Neural cell (in vitro differentiated cells): Measurements from ENCODE around the gene FOXJ1. TPM values are rescaled to one million over a fixed set of nuclear protein-coding genes. Genes with fewer than 3 reads are reported as not detected.

Experiments used
- H2AFZ ChIP-seq: fragments of 200-600, 300-800 bp; sonication (generic), shearing (Covaris generic); 2 replicates; pipeline ENCODE4 v1.6.0; 2014; ENCODE audit warnings: low read depth, mild to moderate bottlenecking, antibody characterized with exemption, low read length, moderate library complexity
- H3F3A ChIP-seq: fragments of 200-600 bp; shearing (Covaris generic); 2 replicates; pipeline ENCODE4 v1.6.1; 2016; ENCODE audit warnings: mild to moderate bottlenecking, moderate library complexity, mixed read lengths, antibody characterized with exemption, low read length; ENCODE audit not compliant: insufficient read depth, poor library complexity, severe bottlenecking
- H3K27ac ChIP-seq: fragments of 200-600, 300-800 bp; sonication (generic), shearing (Covaris generic); 2 replicates; pipeline ENCODE4 v1.5.1; 2014; ENCODE audit warnings: mild to moderate bottlenecking, low read length, moderate library complexity
- H3K27me3 ChIP-seq: fragments of 300-800, 200-600 bp; sonication (generic), shearing (Covaris generic); 2 replicates; pipeline ENCODE4 v1.6.0; 2014; ENCODE audit warnings: mild to moderate bottlenecking, low read depth, low read length, moderate library complexity; ENCODE audit not compliant: insufficient read depth
- H3K36me3 ChIP-seq: fragments of 300-800, 200-600 bp; sonication (generic), shearing (Covaris generic); 2 replicates; pipeline ENCODE4 v1.5.1; 2014; ENCODE audit warnings: mild to moderate bottlenecking, antibody characterized with exemption, low read length, moderate library complexity; ENCODE audit not compliant: insufficient read depth
- H3K4me2 ChIP-seq: fragments of 300-800, 200-600 bp; sonication (generic), shearing (Covaris generic); 2 replicates; pipeline ENCODE4 v1.6.0; 2014; ENCODE audit warnings: mild to moderate bottlenecking, low read length
- H3K4me3 ChIP-seq: fragments of 300-800, 200-600 bp; sonication (generic), shearing (Covaris generic); 2 replicates; pipeline ENCODE4 v1.5.1; 2014; ENCODE audit warnings: mild to moderate bottlenecking, low read length, moderate library complexity
- H3K79me2 ChIP-seq: fragments of 200-600 bp; shearing (Covaris generic); replicated peaks from 2 replicates; pipeline ENCODE4 v1.6.0; 2014; ENCODE audit warnings: mild to moderate bottlenecking, low read length, moderate library complexity; ENCODE audit not compliant: insufficient read depth
- H3K9ac ChIP-seq: fragments of 300-800, 200-600 bp; sonication (generic), shearing (Covaris generic); 2 replicates; pipeline ENCODE4 v1.6.1; 2016; ENCODE audit warnings: mild to moderate bottlenecking, low read length, mixed read lengths
- H3K9me2 ChIP-seq: fragments of 200-600 bp; shearing (Covaris generic); 2 replicates; pipeline ENCODE4 v1.6.1; 2016; ENCODE audit warnings: mild to moderate bottlenecking, low read length, mixed read lengths; ENCODE audit not compliant: insufficient read depth
- H3K9me3 ChIP-seq: fragments of 200-600, 300-800 bp; sonication (generic), shearing (Covaris generic); 2 replicates; pipeline ENCODE4 v1.6.1; 2016; ENCODE audit warnings: mild to moderate bottlenecking, mixed run types, low read length, moderate library complexity, mixed read lengths
- H4K20me1 ChIP-seq: fragments of 200-600 bp; shearing (Covaris generic); 2 replicates; pipeline ENCODE4 v1.6.1; 2016; ENCODE audit warnings: mild to moderate bottlenecking, mixed run types; ENCODE audit not compliant: insufficient read depth
- EP300 ChIP-seq: fragments of 450-650 bp; conservative IDR thresholded peaks from 2 replicates; pipeline ENCODE4 v1.6.1; 2014; ENCODE audit warnings: antibody characterized with exemption, mild to moderate bottlenecking, moderate library complexity; ENCODE audit not compliant: poor library complexity, severe bottlenecking
- EZH2 ChIP-seq: fragments of 200-600, 300-800 bp; shearing (Covaris generic), sonication (generic); IDR thresholded peaks from 2 replicates; pipeline ENCODE4 v1.6.1; 2014; ENCODE audit warnings: antibody characterized with exemption, low read length, borderline replicate concordance, mild to moderate bottlenecking; ENCODE audit not compliant: insufficient read depth, poor library complexity, severe bottlenecking
- MXI1 ChIP-seq: fragments of 450-650 bp; conservative IDR thresholded peaks from 2 replicates; pipeline ENCODE4 v1.6.1; 2014; ENCODE audit warnings: antibody characterized with exemption, mild to moderate bottlenecking; ENCODE audit not compliant: poor library complexity, severe bottlenecking
- POLR2AphosphoS5 ChIP-seq: IDR thresholded peaks from 2 replicates; pipeline ENCODE4 v1.6.1; 2012
- RAD21 ChIP-seq: fragments of 450-650 bp; conservative IDR thresholded peaks from 2 replicates; pipeline ENCODE4 v1.6.1; 2014; ENCODE audit warnings: antibody characterized with exemption, mild to moderate bottlenecking, moderate library complexity
- SMC3 ChIP-seq: fragments of 450-650 bp; conservative IDR thresholded peaks from 2 replicates; pipeline ENCODE4 v1.6.1; 2014; ENCODE audit warnings: antibody characterized with exemption, mild to moderate bottlenecking, moderate library complexity; ENCODE audit not compliant: poor library complexity
- TAF1 ChIP-seq: IDR thresholded peaks from 2 replicates; pipeline ENCODE4 v1.6.1; 2012; ENCODE audit warnings: low read depth
- polyA plus RNA-seq: library from polyadenylated mRNA; depleted of rRNA; stranded (reverse); fragments of >200 nt; gene quantifications from 2 replicates; pipeline ENCODE4 v1.2.3, GENCODE V29; 2014
- TF ChIP-seq, protein P1 (sequence below): IDR thresholded peaks from 2 replicates; pipeline ENCODE4 v1.6.1; 2012; ENCODE audit warnings: borderline replicate concordance
- TF ChIP-seq, protein P2 (sequence below): fragments of 450-650 bp; IDR thresholded peaks from 2 replicates; pipeline ENCODE4 v1.5.1; 2014; ENCODE audit warnings: antibody characterized with exemption, mild to moderate bottlenecking, moderate library complexity; ENCODE audit not compliant: poor library complexity, severe bottlenecking

Gene FOXJ1
- polyA plus RNA-seq, 1 donor from 2014 or later, result 0.56 TPM

DNA sequence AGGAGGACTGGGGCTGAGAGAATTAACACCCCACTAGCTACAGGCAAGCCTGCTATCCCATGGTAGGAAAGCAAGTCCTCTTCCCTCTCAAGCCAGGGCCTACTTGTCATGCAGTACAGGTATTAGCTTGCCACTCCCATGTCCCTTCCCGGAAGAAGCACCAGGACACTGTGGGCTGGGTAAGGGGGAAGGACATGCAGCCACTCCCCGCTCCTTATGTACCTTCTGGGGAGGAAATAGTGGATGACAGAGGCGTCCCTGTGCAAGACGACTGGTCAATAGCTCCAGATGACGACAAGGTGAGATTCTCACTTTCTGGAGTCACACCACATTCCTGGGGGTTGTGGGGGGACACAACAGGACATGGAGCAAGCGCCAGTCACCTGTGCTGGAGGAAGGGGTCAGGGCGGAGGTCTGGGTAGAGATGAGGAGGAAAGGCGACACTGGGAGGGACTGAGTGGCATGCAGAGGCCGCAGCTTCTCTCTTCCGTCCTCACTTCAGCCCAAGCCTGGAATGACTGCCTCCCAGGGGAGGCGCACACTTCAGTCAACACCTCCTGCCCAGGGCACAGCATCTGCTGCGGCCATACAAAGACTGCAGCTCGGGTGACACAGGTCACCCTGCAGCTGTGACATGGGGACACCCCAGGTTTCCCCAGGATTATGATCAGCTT is 15.1 kb upstream of the FOXJ1 start:
- Histone ChIP-seq H3K27me3 (no peaks in the 10 kb centered on the region), H3K36me3 (peaks cover under 1% of the 10 kb centered on the region), H3F3A (no peaks in the 10 kb centered on the region), H3K9me2 (no peaks in the 10 kb centered on the region), H3K9me3 (no peaks in the 10 kb centered on the region), H2AFZ (no peak overlapping the region), H3K4me2 (no peak overlapping the region), H3K27ac (no peak overlapping the region), H3K79me2 (no peaks in the 10 kb centered on the region), H3K4me3 (no peak overlapping the region), H4K20me1 (no peaks in the 10 kb centered on the region), H3K9ac (no peak overlapping the region)
- TF ChIP-seq SMC3 (no peak), RAD21 (no peak), EZH2 (no peak), POLR2AphosphoS5 (no peak), EP300 (no peak), TAF1 (no peak), MXI1 (no peak)
- TF ChIP-seq, protein P1, sequence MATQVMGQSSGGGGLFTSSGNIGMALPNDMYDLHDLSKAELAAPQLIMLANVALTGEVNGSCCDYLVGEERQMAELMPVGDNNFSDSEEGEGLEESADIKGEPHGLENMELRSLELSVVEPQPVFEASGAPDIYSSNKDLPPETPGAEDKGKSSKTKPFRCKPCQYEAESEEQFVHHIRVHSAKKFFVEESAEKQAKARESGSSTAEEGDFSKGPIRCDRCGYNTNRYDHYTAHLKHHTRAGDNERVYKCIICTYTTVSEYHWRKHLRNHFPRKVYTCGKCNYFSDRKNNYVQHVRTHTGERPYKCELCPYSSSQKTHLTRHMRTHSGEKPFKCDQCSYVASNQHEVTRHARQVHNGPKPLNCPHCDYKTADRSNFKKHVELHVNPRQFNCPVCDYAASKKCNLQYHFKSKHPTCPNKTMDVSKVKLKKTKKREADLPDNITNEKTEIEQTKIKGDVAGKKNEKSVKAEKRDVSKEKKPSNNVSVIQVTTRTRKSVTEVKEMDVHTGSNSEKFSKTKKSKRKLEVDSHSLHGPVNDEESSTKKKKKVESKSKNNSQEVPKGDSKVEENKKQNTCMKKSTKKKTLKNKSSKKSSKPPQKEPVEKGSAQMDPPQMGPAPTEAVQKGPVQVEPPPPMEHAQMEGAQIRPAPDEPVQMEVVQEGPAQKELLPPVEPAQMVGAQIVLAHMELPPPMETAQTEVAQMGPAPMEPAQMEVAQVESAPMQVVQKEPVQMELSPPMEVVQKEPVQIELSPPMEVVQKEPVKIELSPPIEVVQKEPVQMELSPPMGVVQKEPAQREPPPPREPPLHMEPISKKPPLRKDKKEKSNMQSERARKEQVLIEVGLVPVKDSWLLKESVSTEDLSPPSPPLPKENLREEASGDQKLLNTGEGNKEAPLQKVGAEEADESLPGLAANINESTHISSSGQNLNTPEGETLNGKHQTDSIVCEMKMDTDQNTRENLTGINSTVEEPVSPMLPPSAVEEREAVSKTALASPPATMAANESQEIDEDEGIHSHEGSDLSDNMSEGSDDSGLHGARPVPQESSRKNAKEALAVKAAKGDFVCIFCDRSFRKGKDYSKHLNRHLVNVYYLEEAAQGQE, result no peak
- TF ChIP-seq, protein P2, sequence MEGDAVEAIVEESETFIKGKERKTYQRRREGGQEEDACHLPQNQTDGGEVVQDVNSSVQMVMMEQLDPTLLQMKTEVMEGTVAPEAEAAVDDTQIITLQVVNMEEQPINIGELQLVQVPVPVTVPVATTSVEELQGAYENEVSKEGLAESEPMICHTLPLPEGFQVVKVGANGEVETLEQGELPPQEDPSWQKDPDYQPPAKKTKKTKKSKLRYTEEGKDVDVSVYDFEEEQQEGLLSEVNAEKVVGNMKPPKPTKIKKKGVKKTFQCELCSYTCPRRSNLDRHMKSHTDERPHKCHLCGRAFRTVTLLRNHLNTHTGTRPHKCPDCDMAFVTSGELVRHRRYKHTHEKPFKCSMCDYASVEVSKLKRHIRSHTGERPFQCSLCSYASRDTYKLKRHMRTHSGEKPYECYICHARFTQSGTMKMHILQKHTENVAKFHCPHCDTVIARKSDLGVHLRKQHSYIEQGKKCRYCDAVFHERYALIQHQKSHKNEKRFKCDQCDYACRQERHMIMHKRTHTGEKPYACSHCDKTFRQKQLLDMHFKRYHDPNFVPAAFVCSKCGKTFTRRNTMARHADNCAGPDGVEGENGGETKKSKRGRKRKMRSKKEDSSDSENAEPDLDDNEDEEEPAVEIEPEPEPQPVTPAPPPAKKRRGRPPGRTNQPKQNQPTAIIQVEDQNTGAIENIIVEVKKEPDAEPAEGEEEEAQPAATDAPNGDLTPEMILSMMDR, result no peak

DNA sequence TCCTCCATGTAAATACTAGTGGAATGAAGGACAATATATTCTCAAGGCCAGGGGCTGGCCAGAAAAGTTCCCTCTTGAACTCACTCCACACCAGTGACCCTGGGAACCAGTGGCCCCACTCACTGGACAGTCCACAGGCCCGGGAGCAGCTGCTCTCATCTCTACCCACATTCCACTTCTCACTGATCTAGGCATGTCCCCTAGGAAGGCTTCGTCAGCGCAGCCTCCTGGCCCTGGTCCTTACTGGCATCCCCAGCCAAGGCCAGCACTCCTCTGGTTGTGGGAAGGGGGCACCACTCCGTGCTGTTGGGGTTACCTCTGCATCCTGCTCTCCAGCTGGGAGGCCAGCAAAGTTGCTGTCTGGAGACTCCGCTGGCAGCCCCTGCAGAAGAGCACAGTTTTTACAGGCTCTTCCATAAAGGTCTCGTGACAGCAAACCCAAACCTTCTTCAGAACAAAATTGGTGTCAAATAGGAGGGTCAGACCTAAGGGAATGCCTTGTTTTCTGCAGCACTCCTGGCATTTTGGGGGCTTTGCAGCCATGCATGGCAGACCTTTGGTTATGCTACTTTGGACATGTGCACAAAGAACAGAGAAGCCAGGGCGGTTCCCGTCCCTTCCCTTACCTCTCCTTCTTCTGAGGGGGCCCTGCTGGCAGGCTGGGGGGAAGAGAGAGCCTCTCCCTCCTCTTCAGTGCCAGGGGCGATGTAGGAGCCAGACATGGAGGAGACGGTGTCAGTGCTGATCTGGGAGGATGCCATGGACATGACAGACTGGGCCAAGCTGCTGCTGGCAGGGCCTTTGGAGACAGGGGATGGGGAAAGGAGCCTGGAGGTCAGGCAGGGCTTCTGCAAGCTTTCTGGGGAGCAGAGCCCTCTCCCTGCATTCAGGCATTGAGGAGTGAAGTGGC is 14.1 kb upstream of the FOXJ1 start:
- Histone ChIP-seq H3K4me2 (no peak overlapping the region), H3K27ac (no peak overlapping the region), H3K9me2 (no peaks in the 10 kb centered on the region), H2AFZ (no peak overlapping the region), H3K36me3 (no peaks in the 10 kb centered on the region), H3K4me3 (no peak overlapping the region), H3K9me3 (no peaks in the 10 kb centered on the region), H3K27me3 (no peaks in the 10 kb centered on the region), H3K9ac (no peak overlapping the region), H4K20me1 (no peaks in the 10 kb centered on the region), H3F3A (no peaks in the 10 kb centered on the region), H3K79me2 (no peaks in the 10 kb centered on the region)
- TF ChIP-seq, protein P1, result no peak
